ENCODE measurements around the gene CAMK2G. TPM values are rescaled to one million over a fixed set of nuclear protein-coding genes. Genes with fewer than 3 reads are reported as not detected.
"Not testable (repeated sequence)": the region's sequence is repeated elsewhere in the genome, so short reads cannot be mapped to it uniquely, and the experiment has no call there.

Gene CAMK2G
- total RNA-seq, 3 donors from 2014 or later = 53.5 to 141 (median 57.2) TPM

GRCh38 chr10:73791871-73792400 is 82.4 kb downstream of the CAMK2G start:
- H3K36me3 ChIP-seq (ENCODE audit: low read depth) = peaks cover 12% of the 10 kb centered on the region

DNA sequence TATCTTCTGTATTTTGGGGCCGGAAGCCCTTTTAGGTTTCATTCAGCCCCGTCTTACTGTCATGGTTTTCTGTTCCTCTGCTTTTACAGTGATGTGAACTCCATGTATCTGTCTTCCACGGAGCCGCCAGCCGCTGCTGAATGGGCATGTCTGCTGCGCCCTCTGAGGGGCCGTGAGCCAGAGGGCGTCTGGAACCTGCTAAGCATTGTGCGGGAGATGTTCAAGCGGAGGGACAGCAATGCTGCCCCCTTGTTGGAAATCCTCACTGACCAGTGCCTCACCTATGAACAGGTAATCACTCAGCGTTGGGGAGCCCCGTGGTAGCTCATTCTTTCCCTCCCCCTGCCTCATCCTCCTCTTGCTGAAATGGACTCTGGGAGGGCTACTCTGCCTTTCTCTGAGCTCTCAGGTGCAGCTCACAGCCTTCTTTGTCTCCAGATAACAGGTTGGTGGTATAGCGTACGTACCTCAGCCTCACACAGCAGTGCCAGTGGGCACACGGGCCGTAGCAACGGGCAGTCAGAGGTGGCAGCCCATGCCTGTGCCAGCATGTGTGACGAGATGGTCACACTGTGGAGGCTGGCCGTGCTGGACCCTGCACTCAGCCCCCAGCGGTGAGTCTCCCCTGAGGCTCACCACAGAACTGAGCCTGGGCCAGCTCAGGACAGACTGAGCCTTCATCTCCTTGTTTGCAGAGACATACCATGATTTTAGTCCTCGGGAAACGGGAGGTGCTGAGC is 83.3 kb downstream of the CAMK2G start:
- Histone ChIP-seq H3K36me3 (ENCODE audit: low read depth) (peaks cover 12% of the 10 kb centered on the region), H3K4me3 (no peak overlapping the region), H3K9me3 (no peaks in the 10 kb centered on the region), H3K4me1 (ENCODE audit: low read depth) (peaks cover 13% of the 10 kb centered on the region)
- TF ChIP-seq, protein P1, sequence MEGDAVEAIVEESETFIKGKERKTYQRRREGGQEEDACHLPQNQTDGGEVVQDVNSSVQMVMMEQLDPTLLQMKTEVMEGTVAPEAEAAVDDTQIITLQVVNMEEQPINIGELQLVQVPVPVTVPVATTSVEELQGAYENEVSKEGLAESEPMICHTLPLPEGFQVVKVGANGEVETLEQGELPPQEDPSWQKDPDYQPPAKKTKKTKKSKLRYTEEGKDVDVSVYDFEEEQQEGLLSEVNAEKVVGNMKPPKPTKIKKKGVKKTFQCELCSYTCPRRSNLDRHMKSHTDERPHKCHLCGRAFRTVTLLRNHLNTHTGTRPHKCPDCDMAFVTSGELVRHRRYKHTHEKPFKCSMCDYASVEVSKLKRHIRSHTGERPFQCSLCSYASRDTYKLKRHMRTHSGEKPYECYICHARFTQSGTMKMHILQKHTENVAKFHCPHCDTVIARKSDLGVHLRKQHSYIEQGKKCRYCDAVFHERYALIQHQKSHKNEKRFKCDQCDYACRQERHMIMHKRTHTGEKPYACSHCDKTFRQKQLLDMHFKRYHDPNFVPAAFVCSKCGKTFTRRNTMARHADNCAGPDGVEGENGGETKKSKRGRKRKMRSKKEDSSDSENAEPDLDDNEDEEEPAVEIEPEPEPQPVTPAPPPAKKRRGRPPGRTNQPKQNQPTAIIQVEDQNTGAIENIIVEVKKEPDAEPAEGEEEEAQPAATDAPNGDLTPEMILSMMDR (IDR thresholded peaks at IDR 0.05) = no peak
- no peak for ATAC-seq
- DNase-seq = peak in 2 of 3 donors; percentile 12 to 37
- intact Hi-C loops (cut with DNase I, micrococcal nuclease) = no loop called here

More at GRCh38 chr10:73791871-73792400, 82.4 kb downstream of the CAMK2G start:
- Histone ChIP-seq H3K4me3 (no peak overlapping the region), H3K9me3 (no peaks in the 10 kb centered on the region), H3K4me1 (ENCODE audit: low read depth) (peaks cover 5% of the 10 kb centered on the region)
- intact Hi-C loops (cut with DNase I, micrococcal nuclease) = no loop called here
- TF ChIP-seq, protein P1 (IDR thresholded peaks at IDR 0.05) = no peak
- peak in 2 of 3 donors; percentile 17 to 46 for DNase-seq
- no peak for ATAC-seq

GRCh38 chr10:73789659-73790055 is 84.7 kb downstream of the CAMK2G start:
- DNase-seq (peak in 1 of 3 donors; percentile 44), ATAC-seq (no peak)
- peaks cover 16% of the 10 kb centered on the region for H3K36me3 ChIP-seq (ENCODE audit: low read depth)
- peaks cover 16% of the 10 kb centered on the region for H3K4me1 ChIP-seq (ENCODE audit: low read depth)
- TF ChIP-seq, protein P1 (IDR thresholded peaks at IDR 0.05) = no peak
- no peaks in the 10 kb centered on the region for H3K9me3 ChIP-seq
- H3K4me3 ChIP-seq = no peak overlapping the region
- intact Hi-C loops (cut with DNase I, micrococcal nuclease) = no loop called here

- DNase-seq (peak in 2 of 3 donors; percentile 14 to 39), ATAC-seq (no peak)
- Histone ChIP-seq H3K36me3 (ENCODE audit: low read depth) (peaks cover 16% of the 10 kb centered on the region), H3K4me1 (ENCODE audit: low read depth) (peaks cover 16% of the 10 kb centered on the region), H3K9me3 (no peaks in the 10 kb centered on the region), H3K4me3 (no peak overlapping the region)
- TF ChIP-seq, protein P1 (IDR thresholded peaks at IDR 0.05) = no peak
- intact Hi-C loops (cut with DNase I, micrococcal nuclease) = no loop called here
Measured at GRCh38 chr10:73788864-73789658, 85.3 kb downstream of the CAMK2G start.

DNA sequence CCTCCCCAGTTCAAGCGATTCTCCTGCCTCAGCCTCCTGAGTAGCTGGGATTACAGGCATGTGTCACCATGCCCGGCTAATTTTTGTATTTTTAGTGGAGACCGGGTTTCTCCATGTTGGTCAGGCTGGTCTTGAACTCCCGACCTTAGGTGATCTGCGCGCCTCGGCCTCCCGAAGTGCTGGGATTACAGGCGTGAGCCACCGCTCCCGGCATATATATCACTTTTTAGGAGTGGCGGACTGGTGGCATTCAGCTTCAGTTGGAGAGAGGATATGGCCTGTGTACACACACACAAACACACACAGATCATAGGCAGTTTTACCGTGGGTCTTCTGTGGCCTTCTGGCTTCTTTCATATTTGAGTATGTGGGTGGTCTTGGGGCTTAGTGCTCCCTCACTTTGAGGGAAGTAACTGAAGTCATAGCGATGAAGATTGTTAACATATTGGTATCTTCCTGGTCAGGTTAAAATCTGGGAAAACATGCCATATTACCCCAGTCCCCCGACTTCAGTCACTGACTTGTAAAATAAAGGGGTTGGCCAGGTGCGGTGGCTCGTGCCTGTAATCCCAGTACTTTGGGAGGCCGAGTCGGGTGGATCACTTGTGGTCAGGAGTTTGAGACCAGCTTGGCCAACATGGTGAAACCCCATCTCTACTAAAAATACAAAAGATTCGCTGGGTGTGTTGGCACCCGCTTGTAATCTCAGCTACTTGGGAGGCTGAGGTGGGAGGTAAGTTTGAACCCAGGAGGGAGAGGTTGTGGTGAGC is 87.1 kb downstream of the CAMK2G start:
- H3K9me3 ChIP-seq; H3K4me3 ChIP-seq; ATAC-seq; intact Hi-C loops (cut with DNase I, micrococcal nuclease): not testable (repeated sequence)
- Histone ChIP-seq H3K4me1 (ENCODE audit: low read depth) (peaks cover 30% of the 10 kb centered on the region), H3K36me3 (ENCODE audit: low read depth) (peaks cover 16% of the 10 kb centered on the region)
- peak in 1 of 3 donors; percentile 28 for DNase-seq
